Measurements from ENCODE around the gene FER.

- TF ChIP-seq NR2C2 (CRISPR knock-in tag; IDR thresholded peaks at IDR 0.05), result no peak
- no peak for TF ChIP-seq NR2C2 (tag; IDR thresholded peaks at IDR 0.05)
- TF ChIP-seq NRF1 (conservative IDR thresholded peaks at IDR 0.05 in 1 of 2, IDR thresholded peaks at IDR 0.05 in 1 of 2), result no peak
Observed at GRCh38 chr5:109242518-109242917, 494.8 kb downstream of the FER start.
